H9 (cell line): ENCODE data around the gene KLHDC10. TPM values are rescaled to one million over a fixed set of nuclear protein-coding genes. Genes with fewer than 3 reads are reported as not detected.

Experiments used
- DNase-seq: peaks from one replicate; pipeline ENCODE4 v3.0.0-alpha.2; 2017
- H2AFZ ChIP-seq: one replicate; pipeline ENCODE4 v1.6.1; 2013; ENCODE audit warnings: mild to moderate bottlenecking, low read length, control low read depth, moderate library complexity
- H2AK5ac ChIP-seq: 2 replicates; pipeline ENCODE4 v1.6.1; 2013; ENCODE audit warnings: low read length, control low read depth, mixed read lengths; ENCODE audit not compliant: insufficient read length
- H2BK120ac ChIP-seq: one replicate; pipeline ENCODE4 v1.6.1; 2013; ENCODE audit warnings: low read depth, mild to moderate bottlenecking, low read length, control low read depth, inconsistent platforms; ENCODE audit not compliant: poor library complexity, severe bottlenecking
- H2BK12ac ChIP-seq: 2 replicates; pipeline ENCODE4 v1.6.1; 2013; ENCODE audit warnings: low read length, control low read depth, mixed read lengths, low read depth; ENCODE audit not compliant: insufficient read length
- H2BK15ac ChIP-seq: 2 replicates; pipeline ENCODE4 v1.6.1; 2013; ENCODE audit warnings: low read depth, low read length, control low read depth
- H2BK20ac ChIP-seq: one replicate; pipeline ENCODE4 v1.6.1; 2013; ENCODE audit warnings: low read depth, mild to moderate bottlenecking, low read length, control low read depth, inconsistent platforms; ENCODE audit not compliant: poor library complexity, severe bottlenecking
- H2BK5ac ChIP-seq: 2 replicates; pipeline ENCODE4 v1.6.1; 2013; ENCODE audit warnings: low read length, control low read depth, mixed read lengths; ENCODE audit not compliant: insufficient read length
- H3K14ac ChIP-seq: 2 replicates; pipeline ENCODE4 v1.6.1; 2013; ENCODE audit warnings: low read length, control low read depth; ENCODE audit not compliant: insufficient read depth
- H3K18ac ChIP-seq: 2 replicates; pipeline ENCODE4 v1.6.1; 2013; ENCODE audit warnings: low read depth, mild to moderate bottlenecking, mixed read lengths, low read length, control low read depth; ENCODE audit not compliant: insufficient read length
- H3K23ac ChIP-seq: 2 replicates; pipeline ENCODE4 v1.6.1; 2013; ENCODE audit warnings: low read length, control low read depth, mixed read lengths, low read depth; ENCODE audit not compliant: insufficient read length
- H3K23me2 ChIP-seq: 2 replicates; pipeline ENCODE4 v1.6.1; 2013; ENCODE audit warnings: low read depth, mild to moderate bottlenecking, mixed read lengths, low read length, control low read depth; ENCODE audit not compliant: insufficient read length, poor library complexity, severe bottlenecking
- H3K27ac ChIP-seq: 2 replicates; pipeline ENCODE4 v1.5.1; 2013; ENCODE audit warnings: low read length, control low read depth, mixed read lengths, low read depth; ENCODE audit not compliant: insufficient read length
- H3K27me3 ChIP-seq: 2 replicates; pipeline ENCODE4 v1.6.1; 2013; ENCODE audit warnings: low read length, control low read depth, inconsistent platforms; ENCODE audit not compliant: insufficient read depth
- H3K4ac ChIP-seq: 2 replicates; pipeline ENCODE4 v1.6.1; 2013; ENCODE audit warnings: low read depth, mild to moderate bottlenecking, control low read depth, inconsistent platforms, low read length, moderate library complexity
- H3K4me1 ChIP-seq: 2 replicates; pipeline ENCODE4 v1.6.1; 2013; ENCODE audit warnings: low read length, control low read depth, inconsistent platforms; ENCODE audit not compliant: insufficient read depth
- H3K4me2 ChIP-seq: 2 replicates; pipeline ENCODE4 v1.6.1; 2013; ENCODE audit warnings: low read length, control low read depth, mixed read lengths; ENCODE audit not compliant: insufficient read length, insufficient read depth
- H3K56ac ChIP-seq: 2 replicates; pipeline ENCODE4 v1.6.1; 2013; ENCODE audit warnings: low read depth, mild to moderate bottlenecking, mixed read lengths, low read length, control low read depth; ENCODE audit not compliant: insufficient read length
- H3K79me1 ChIP-seq: 2 replicates; pipeline ENCODE4 v1.6.1; 2013; ENCODE audit warnings: low read depth, mild to moderate bottlenecking, moderate library complexity, low read length, control low read depth, inconsistent platforms; ENCODE audit not compliant: insufficient read depth, poor library complexity, severe bottlenecking
- H3K79me2 ChIP-seq: 2 replicates; pipeline ENCODE4 v1.6.1; 2013; ENCODE audit warnings: low read length, control low read depth, inconsistent platforms; ENCODE audit not compliant: insufficient read depth
- H3K9ac ChIP-seq: 2 replicates; pipeline ENCODE4 v1.6.1; 2013; ENCODE audit warnings: low read length, control low read depth, mixed read lengths; ENCODE audit not compliant: insufficient read length; ENCODE audit errors: extremely low read depth
- H3K9me3 ChIP-seq: one replicate; pipeline ENCODE4 v1.6.1; 2013; ENCODE audit warnings: low read depth, low read length, inconsistent platforms; ENCODE audit not compliant: control insufficient read depth
- H3T11ph ChIP-seq: one replicate; pipeline ENCODE4 v1.6.1; 2013; ENCODE audit warnings: mild to moderate bottlenecking, low read length, control low read depth, inconsistent platforms
- H4K20me1 ChIP-seq: one replicate; pipeline ENCODE4 v1.6.1; 2013; ENCODE audit not compliant: control insufficient read depth, insufficient read length, insufficient read depth
- H4K5ac ChIP-seq: 2 replicates; pipeline ENCODE4 v1.6.1; 2013; ENCODE audit warnings: low read depth, mild to moderate bottlenecking, mixed read lengths, low read length, control low read depth; ENCODE audit not compliant: insufficient read length
- H4K8ac ChIP-seq: replicated peaks from 2 replicates; pipeline ENCODE4 v1.6.1; 2013; ENCODE audit warnings: low read length, control low read depth, mixed read lengths, low read depth; ENCODE audit not compliant: insufficient read length
- H4K91ac ChIP-seq: 2 replicates; pipeline ENCODE4 v1.6.1; 2013; ENCODE audit warnings: low read depth, mild to moderate bottlenecking, moderate library complexity, mixed read lengths, low read length, control low read depth; ENCODE audit not compliant: insufficient read length
- H3K27ac Mint-ChIP-seq, 3 experiments: 2 replicates in 2 of 3; 3 replicates in 1 of 3; pipeline ENCODE4 v1.8.0; 2020 to 2021; ENCODE audit warnings: mixed read lengths in 3 of 3, mild to moderate bottlenecking in 1 of 3, moderate library complexity in 1 of 3
- H3K27me3 Mint-ChIP-seq: 2 replicates; pipeline ENCODE4 v1.8.0; 2021; ENCODE audit warnings: low read depth, mild to moderate bottlenecking, moderate library complexity, mixed read lengths
- H3K36me3 Mint-ChIP-seq, 3 experiments: 2 replicates in 2 of 3; 3 replicates in 1 of 3; pipeline ENCODE4 v1.8.0; 2020 to 2021; ENCODE audit warnings: low read depth in 3 of 3, mixed read lengths in 3 of 3; ENCODE audit not compliant: insufficient read depth in 1 of 3
- H3K4me1 Mint-ChIP-seq, 2 experiments: 2 replicates each; pipeline ENCODE4 v1.8.0; 2020; ENCODE audit warnings: mixed read lengths in 2 of 2
- H3K4me3 Mint-ChIP-seq, 2 experiments: 2 replicates in 1 of 2; 3 replicates in 1 of 2; pipeline ENCODE4 v1.8.0; 2020 to 2021; ENCODE audit warnings: mild to moderate bottlenecking in 2 of 2, mixed read lengths in 2 of 2, moderate library complexity in 1 of 2
- H3K9me3 Mint-ChIP-seq, 2 experiments: 2 replicates in 1 of 2; 3 replicates in 1 of 2; pipeline ENCODE4 v1.8.0; 2020; ENCODE audit warnings: mild to moderate bottlenecking in 2 of 2, mixed read lengths in 2 of 2, moderate library complexity in 1 of 2
- WGBS: extraction: QIAGEN DNeasy Blood & Tissue Kit; methylation state at CpG from one replicate; pipeline ENCODE4 v1.1.7; 2013; ENCODE audit warnings: missing lambda C conversion rate, low lambda C conversion rate, mixed read lengths; ENCODE audit not compliant: insufficient read length; ENCODE audit errors: extremely low coverage; 5-methylcytosine and 5-hydroxymethylcytosine counted together
- total RNA-seq: library from RNA; stranded (reverse); gene quantifications from 2 replicates; pipeline ENCODE4 v1.2.1, GENCODE V29; 2021
- TF ChIP-seq, protein P1 (sequence below): fragments of 200-600 bp; sonication (generic); conservative IDR thresholded peaks from 3 replicates; pipeline ENCODE4 v1.8.0; 2021; ENCODE audit warnings: antibody characterized with exemption, mild to moderate bottlenecking

The KLHDC10 gene
- total RNA-seq, 1 experiment from 2014 or later = 17.3 TPM

DNA sequence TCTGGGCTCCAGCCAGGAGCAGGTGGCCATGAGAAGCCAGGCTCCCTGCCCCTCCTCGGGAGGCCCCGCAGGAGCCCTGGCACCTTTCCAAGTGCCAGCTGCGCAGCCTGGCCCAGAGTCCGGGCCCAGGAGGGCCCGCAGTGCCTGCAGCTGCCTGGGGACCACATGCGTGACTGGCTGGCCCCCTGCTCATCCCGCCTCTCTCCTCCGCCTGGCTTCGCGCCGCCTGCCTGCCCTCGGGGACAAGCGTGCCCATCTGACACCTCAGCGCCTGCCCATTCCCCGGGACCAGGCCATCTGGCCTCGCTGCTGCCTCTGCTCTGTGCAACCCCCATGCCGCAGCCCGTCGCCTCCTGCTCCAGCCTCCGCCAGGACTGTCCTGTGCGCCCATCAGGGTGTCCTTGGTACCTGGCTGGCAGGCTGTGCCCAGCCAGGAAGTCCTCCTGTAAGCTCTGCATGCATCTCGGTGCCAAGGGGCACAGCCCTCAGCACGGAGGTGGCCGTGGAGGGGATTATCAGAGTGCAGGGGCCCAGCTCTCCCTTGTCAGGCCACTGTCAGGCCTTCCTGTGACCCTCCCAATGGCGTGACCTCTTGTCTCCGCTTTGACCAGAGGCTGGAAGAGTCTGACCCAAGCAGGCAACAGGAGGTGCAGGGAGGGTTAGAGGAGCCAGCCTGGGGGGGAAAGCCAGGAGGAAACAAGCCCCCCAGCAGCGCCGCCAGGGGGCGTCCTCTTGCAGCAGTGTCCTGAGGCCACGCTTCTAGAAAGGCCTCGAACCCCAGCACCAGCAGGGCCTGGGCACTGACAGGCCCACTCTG is 84.4 kb downstream of the KLHDC10 start:
- H3K9me3 ChIP-seq = no peaks in the 10 kb centered on the region
- Mint-ChIP-seq H3K36me3 (peaks cover 12 to 27% (median 22%) of the 10 kb centered on the region in 3 experiments), H3K27ac (no peak overlapping the region), H3K4me1 (peaks cover 3% of the 10 kb centered on the region in 2 experiments; a peak in 3 of 4 replicates), H3K4me3 (no peak overlapping the region), H3K9me3 (peaks cover 4 to 5% of the 10 kb centered on the region in 2 experiments; a peak in 3 of 5 replicates), H3K27me3 (no peaks in the 10 kb centered on the region)
- H3K56ac ChIP-seq = no peak overlapping the region
- H3K79me1 ChIP-seq = no peaks in the 10 kb centered on the region
- no peak overlapping the region for H4K5ac ChIP-seq
- no peaks in the 10 kb centered on the region for H3K27me3 ChIP-seq
- H3K4me2 ChIP-seq = no peak overlapping the region
- H2BK120ac ChIP-seq = no peak overlapping the region
- TF ChIP-seq, protein P1, sequence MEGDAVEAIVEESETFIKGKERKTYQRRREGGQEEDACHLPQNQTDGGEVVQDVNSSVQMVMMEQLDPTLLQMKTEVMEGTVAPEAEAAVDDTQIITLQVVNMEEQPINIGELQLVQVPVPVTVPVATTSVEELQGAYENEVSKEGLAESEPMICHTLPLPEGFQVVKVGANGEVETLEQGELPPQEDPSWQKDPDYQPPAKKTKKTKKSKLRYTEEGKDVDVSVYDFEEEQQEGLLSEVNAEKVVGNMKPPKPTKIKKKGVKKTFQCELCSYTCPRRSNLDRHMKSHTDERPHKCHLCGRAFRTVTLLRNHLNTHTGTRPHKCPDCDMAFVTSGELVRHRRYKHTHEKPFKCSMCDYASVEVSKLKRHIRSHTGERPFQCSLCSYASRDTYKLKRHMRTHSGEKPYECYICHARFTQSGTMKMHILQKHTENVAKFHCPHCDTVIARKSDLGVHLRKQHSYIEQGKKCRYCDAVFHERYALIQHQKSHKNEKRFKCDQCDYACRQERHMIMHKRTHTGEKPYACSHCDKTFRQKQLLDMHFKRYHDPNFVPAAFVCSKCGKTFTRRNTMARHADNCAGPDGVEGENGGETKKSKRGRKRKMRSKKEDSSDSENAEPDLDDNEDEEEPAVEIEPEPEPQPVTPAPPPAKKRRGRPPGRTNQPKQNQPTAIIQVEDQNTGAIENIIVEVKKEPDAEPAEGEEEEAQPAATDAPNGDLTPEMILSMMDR = peak; percentile 85
- no peak overlapping the region for H2BK15ac ChIP-seq
- H2AK5ac ChIP-seq = no peak overlapping the region
- WGBS = no CpG with 5 or more reads among the region's 31 CpGs
- no peak overlapping the region for H4K91ac ChIP-seq
- no peak overlapping the region for H3K14ac ChIP-seq
- no peak overlapping the region for H4K8ac ChIP-seq
- no peak overlapping the region for H2BK20ac ChIP-seq
- no peak overlapping the region for H3T11ph ChIP-seq
- no peak overlapping the region for H3K4ac ChIP-seq
- no peak overlapping the region for H2AFZ ChIP-seq
- H3K27ac ChIP-seq = no peak overlapping the region
- no peaks in the 10 kb centered on the region for H3K79me2 ChIP-seq
- H3K18ac ChIP-seq = no peak overlapping the region
- H2BK12ac ChIP-seq = no peak overlapping the region
- no peaks in the 10 kb centered on the region for H3K23me2 ChIP-seq
- no peaks in the 10 kb centered on the region for H3K4me1 ChIP-seq
- H2BK5ac ChIP-seq = no peak overlapping the region
- peak; percentile 76 for DNase-seq
- no peaks in the 10 kb centered on the region for H4K20me1 ChIP-seq
- no peak overlapping the region for H3K9ac ChIP-seq
- H3K23ac ChIP-seq = no peak overlapping the region
